D721Med (cell line): ENCODE results near the gene NUPR1.

ENCODE experiments used
- DNase-seq: peaks from one replicate; pipeline ENCODE4 v3.0.0; 2011; ENCODE audit warnings: low spot score; ENCODE audit not compliant: insufficient read length
- FAIRE-seq: peaks from 2 replicates; lab custom pipeline; 2011; peaks lifted over from hg19 to GRCh38; lab: Jason Lieb, UNC
- TF ChIP-seq, protein P1 (sequence below): IDR thresholded peaks from 2 replicates; pipeline ENCODE4 v1.5.1; 2012; ENCODE audit warnings: mild to moderate bottlenecking, control low read depth; ENCODE audit not compliant: insufficient read depth; ENCODE audit errors: missing control alignments

NUPR1 gene

GRCh38 chr16:28495795-28496749 lies 42.7 kb downstream of the NUPR1 start:
- TF ChIP-seq, protein P1, sequence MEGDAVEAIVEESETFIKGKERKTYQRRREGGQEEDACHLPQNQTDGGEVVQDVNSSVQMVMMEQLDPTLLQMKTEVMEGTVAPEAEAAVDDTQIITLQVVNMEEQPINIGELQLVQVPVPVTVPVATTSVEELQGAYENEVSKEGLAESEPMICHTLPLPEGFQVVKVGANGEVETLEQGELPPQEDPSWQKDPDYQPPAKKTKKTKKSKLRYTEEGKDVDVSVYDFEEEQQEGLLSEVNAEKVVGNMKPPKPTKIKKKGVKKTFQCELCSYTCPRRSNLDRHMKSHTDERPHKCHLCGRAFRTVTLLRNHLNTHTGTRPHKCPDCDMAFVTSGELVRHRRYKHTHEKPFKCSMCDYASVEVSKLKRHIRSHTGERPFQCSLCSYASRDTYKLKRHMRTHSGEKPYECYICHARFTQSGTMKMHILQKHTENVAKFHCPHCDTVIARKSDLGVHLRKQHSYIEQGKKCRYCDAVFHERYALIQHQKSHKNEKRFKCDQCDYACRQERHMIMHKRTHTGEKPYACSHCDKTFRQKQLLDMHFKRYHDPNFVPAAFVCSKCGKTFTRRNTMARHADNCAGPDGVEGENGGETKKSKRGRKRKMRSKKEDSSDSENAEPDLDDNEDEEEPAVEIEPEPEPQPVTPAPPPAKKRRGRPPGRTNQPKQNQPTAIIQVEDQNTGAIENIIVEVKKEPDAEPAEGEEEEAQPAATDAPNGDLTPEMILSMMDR, result no peak
- FAIRE-seq (no peak), DNase-seq (no peak)

DNA sequence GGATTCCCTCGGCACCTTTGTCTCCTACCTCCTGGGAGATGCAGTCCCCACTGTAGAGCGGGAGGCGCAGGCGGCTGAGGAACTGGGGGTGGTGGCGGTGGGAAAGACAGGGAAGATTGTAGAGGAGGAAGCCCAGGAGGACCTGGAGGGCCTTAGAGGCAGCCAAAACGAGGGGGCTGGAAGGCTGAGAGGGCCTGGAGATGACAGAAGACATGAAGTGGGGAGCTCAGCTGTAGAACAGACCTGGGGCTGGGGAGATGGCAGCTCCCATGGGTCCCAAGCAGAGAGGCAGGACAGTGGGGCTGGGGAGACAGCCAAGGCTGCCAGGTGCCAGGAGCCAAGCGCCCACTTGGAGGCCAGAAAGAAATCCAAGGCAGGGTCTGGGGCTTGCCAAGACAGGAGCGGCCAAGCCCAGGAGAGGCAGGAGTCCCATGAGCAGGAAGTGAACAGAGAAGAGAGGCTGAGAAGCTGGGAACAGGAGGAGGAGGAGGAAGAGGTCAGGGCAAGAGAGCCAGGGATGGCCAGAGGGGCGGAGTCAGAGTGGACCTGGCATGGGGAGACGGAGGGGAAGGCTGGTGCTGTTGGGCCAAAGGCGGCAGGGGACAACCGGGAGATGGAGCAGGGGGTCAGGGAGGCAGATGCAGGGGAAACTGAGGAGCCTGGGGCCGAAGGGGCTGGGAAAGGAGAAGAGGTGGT lies 43.5 kb downstream of the NUPR1 start:
- no peak for DNase-seq
- TF ChIP-seq, protein P1, result no peak
- no peak for FAIRE-seq

GRCh38 chr16:28494121-28494851 lies 44.5 kb downstream of the NUPR1 start, which contains the start of gene APOBR:
APOBR (plus strand) TSS chr16:28494643; CDS start chr16:28494682, 39 bp downstream.
- TF ChIP-seq, protein P1, result no peak
- no peak for FAIRE-seq
- no peak for DNase-seq

DNA sequence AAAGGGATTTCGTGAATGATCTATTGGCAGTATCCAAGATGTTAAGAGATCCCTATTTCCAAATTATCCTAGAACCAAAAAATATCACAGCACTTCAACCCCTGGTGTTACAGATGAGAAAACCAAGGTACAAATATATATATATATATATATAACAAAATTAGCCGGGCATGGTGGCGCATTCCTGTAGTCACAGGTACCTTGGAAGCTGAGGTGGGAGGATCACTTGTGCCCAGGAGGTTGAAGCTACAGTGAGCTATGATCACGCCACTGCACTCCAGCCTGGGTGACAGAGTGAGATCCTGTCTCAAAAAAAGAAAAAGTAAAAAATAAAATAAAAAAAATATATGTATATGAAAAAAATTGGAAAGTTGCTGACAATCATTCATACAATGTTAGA lies 46.3 kb downstream of the NUPR1 start:
- TF ChIP-seq, protein P1, result no peak
- FAIRE-seq (no peak), DNase-seq (no peak)

DNA sequence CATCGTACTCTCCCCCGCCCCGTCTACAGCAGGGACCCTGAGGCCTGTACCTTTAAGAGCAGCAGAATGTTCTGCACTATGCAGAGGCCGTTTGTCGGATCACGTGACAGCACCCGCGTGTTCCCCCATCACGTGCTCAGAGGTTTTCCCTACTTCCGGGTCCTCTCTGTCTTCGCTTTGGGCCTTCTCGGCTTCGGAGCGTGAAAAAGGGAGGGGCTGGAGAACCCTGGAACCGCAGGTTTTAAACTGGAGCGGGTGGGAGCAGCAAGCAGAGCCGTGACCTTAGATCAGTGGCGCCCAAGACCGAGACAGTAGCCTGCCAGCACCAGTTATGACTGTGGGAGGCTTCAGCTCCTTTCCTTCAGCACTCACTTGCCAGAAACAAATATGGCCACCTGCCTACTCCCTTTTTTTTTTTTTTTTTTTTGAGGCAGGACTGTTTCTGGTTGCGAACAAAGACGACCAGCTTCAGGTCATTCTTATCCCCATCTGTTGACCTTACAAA lies 46.8 kb downstream of the NUPR1 start, which contains the start of gene CLN3:
CLN3 (minus strand) TSS at position 105 of the 505 bp plus-strand sequence. CDS start 315 bp downstream, outside the sequence.
- no peak for FAIRE-seq
- DNase-seq, result peak; percentile 95
- TF ChIP-seq, protein P1, result no peak

GRCh38 chr16:28491230-28491969 lies 47.4 kb downstream of the NUPR1 start:
- no peak for FAIRE-seq
- DNase-seq, result no peak
- TF ChIP-seq, protein P1, result no peak
